ENCODE measurements around the gene HECTD2.
"Not testable (repeated sequence)": the region's sequence is repeated elsewhere in the genome, so short reads cannot be mapped to it uniquely, and the experiment has no call there.

The HECTD2 gene

DNA sequence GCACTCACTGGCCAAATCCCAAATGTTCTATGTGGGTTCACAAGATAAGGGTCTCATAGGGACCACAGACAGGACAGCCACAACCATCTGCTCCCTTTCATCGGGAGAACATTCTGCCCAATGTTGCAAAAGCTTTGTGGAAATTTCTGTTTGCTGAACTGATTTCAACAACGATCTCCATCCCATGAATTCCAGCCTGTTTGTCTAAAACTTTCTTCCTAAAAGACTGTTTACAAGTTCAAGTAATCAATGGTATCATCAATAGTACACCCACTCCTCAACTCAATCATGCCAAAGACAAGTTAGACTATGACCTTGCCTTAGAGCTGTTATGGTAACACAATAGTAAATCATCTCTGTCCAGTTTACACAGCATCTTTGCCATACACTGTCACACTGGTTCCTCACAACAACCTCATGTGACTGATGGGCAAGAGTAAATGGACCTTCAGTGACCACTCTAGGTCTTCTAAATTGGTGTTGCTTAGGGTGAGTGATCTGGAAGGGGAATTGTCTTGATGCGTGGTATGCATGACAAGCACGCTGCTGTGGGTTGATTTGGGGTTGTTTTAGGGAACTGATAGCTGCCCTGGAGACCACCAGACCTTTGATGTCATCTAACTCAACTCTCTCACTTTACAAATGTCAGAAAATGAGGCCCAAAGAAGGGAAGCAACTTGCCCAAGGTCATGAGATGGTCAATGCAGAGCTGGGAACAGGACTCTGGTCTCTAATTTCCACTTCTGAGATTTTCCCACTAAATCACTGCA, 127.7 kb downstream of the HECTD2 start:
- no peak for DNase-seq (ENCODE audit: low read depth)

DNA sequence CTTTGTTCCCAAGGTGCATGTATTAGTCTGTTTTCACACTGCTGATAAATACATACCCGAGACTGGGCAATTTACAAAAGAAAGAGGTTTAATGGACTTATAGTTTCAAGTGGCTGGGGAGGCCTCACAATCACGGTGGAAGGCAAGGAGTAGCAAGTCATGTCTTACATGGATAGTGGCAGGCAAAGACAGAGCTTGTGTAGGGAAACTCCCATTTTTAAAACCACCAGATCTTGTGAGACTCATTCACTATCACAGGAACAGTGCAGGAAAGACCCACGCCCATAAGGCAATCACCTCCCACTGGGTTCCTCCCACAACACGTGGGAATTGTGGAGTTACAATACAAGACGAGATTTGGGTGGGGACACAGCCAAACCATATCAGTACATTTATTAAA, 129.8 kb downstream of the HECTD2 start:
- no peak for DNase-seq (ENCODE audit: low read depth)

GRCh38 chr10:91540733-91541132, 130.6 kb downstream of the HECTD2 start:
- no peak for DNase-seq (ENCODE audit: low read depth)

GRCh38 chr10:91541481-91541880, 131.3 kb downstream of the HECTD2 start:
- no peak for DNase-seq (ENCODE audit: low read depth)

GRCh38 chr10:91545384-91545783, 135.2 kb downstream of the HECTD2 start:
- DNase-seq (ENCODE audit: low read depth) = no peak

- DNase-seq (ENCODE audit: low read depth) = no peak
Measured at GRCh38 chr10:91545838-91546237, 135.7 kb downstream of the HECTD2 start.

DNA sequence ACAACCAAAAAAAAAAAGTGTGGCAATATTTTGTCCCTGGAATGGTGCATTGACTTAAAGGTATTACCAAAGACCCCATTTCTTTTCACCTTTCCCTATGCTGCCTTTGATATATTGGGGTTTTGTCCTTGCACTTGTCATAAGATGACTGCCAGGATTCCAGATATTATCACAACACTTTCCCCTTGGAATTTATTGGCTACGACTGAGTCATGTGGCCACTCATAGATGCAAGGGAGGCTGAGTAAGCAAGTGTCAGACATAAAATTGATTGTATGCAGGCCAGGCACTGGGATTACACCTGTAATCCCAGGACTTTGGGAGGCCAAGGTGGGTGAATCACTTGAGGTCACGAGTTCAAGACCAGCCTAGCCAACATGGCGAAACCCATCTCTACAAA, 139.1 kb downstream of the HECTD2 start:
- no peak for DNase-seq (ENCODE audit: low read depth)

- DNase-seq (ENCODE audit: low read depth) = no peak
Measured at GRCh38 chr10:91550021-91550420, 139.9 kb downstream of the HECTD2 start.

GRCh38 chr10:91551856-91552255, 141.7 kb downstream of the HECTD2 start:
- DNase-seq (ENCODE audit: low read depth) = no peak

DNA sequence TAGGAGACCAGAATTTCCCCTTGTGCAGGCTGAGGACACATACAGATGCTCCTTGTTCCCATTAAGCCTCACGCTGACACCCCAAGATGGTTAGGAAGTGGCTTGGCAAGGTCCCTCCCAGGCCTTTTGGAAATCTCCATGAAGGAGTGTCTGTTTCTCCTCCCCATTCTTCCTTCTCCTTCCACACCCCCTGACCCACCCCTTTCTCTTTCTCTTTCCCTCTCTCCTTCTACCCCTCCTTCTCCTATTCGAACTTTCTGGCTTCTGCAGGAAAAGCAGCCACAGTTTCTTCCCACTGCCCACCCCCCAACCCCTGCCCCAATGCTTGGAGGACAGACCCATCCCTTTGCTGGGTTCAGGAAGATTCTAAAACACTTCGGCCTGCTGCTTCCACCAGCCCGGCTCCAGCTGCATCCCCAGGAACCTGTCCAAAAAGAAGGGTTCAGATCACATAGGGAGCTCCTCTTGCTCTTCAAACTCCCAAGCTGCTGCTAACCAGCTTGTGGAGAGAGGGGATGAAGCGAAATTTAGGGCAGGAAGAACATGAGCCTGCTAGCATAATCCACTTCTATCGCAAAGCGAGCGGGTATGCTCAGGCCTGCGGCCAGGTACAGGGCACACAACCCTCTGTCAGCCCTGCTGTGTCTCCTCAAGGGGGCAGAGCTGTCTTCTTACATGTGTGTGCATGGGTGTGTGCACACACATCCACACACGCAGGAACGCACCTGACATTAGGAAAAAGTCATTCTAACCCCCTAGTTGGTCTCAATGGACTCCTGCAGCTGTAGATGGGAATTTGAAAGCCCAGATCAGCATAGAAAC, 142.3 kb downstream of the HECTD2 start:
- no peak for DNase-seq (ENCODE audit: low read depth)

DNA sequence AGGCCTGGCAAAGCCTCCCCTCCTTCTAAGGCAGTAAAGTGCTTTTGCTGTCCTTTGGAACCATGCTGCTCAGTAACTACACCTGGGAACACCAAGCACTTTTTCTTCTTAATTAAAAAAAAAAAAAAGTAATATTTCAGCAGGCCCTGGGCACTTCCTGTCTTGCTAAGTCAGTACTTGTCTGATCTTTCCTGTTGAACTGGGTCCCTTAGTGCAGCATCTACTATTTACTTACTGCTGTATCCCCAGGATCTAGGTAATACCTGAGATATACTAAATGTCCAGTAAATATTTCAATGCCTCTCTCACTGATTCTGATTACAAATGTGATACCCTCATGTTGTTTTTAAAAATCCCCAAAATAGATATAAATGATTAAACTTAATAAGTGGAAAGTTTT, 145.3 kb downstream of the HECTD2 start:
- DNase-seq (ENCODE audit: low read depth) = no peak

GRCh38 chr10:91556691-91557566, 146.8 kb downstream of the HECTD2 start:
- DNase-seq (ENCODE audit: low read depth) = no peak

DNA sequence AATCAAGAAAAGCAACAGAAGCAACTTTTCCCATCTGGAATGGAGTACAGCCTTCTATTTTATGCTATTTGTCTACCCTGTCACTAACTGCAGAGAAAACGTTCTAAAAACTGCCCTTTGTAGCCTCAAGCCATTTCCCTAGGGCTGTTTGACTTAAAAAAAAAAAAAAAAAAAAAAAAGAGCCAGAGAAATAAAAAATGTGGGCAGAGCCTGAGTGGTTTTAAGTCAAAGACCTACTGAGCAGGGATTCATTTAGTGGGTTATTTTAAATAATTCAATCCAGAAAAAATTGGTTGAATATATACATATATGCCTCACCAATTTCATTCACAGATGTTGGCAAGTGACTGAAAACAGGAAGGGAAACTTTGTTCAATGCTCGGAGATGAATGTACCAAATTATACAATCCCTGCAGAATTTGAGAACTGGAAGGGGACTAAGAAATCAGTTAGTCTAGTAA, 147.5 kb downstream of the HECTD2 start:
- DNase-seq (ENCODE audit: low read depth) = no peak

GRCh38 chr10:91558473-91558872, 148.3 kb downstream of the HECTD2 start:
- DNase-seq (ENCODE audit: low read depth) = no peak

GRCh38 chr10:91559169-91559568, 149.0 kb downstream of the HECTD2 start:
- DNase-seq (ENCODE audit: low read depth) = no peak

- no peak for DNase-seq (ENCODE audit: low read depth)
Measured at GRCh38 chr10:91559750-91560149, 149.6 kb downstream of the HECTD2 start.

- DNase-seq (ENCODE audit: low read depth) = not testable (repeated sequence)
Measured at GRCh38 chr10:91560827-91561226, 150.7 kb downstream of the HECTD2 start.

- no peak for DNase-seq (ENCODE audit: low read depth)
Measured at GRCh38 chr10:91562839-91563581, 152.9 kb downstream of the HECTD2 start.

- DNase-seq (ENCODE audit: low read depth) = no peak
Measured at GRCh38 chr10:91564026-91564425, 153.9 kb downstream of the HECTD2 start.

Measured in stimulated activated CD8-positive, alpha-beta memory T cell treated with anti-CD3 and anti-CD28 coated beads, Interleukin-15, amount 100 ng/mL, for 24 hours (primary cell).